Stimulated activated CD4-positive, alpha-beta T cell treated with anti-CD3 and anti-CD28 coated beads, Interleukin-1b, Interleukin-23, amount 100 ng/mL, for 1 hour (primary cell): Measurements from ENCODE around the gene CRYBA1.
"Not testable (repeated sequence)": the region's sequence is repeated elsewhere in the genome, so short reads cannot be mapped to it uniquely, and the experiment has no call there.

Experiments used
- DNase-seq, 2 donors: peaks; one replicate each; pipeline ENCODE4 v3.0.0-alpha.2; 2020; ENCODE audit warnings: low read depth in 2 of 2

CRYBA1 gene, protein sequence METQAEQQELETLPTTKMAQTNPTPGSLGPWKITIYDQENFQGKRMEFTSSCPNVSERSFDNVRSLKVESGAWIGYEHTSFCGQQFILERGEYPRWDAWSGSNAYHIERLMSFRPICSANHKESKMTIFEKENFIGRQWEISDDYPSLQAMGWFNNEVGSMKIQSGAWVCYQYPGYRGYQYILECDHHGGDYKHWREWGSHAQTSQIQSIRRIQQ

DNA sequence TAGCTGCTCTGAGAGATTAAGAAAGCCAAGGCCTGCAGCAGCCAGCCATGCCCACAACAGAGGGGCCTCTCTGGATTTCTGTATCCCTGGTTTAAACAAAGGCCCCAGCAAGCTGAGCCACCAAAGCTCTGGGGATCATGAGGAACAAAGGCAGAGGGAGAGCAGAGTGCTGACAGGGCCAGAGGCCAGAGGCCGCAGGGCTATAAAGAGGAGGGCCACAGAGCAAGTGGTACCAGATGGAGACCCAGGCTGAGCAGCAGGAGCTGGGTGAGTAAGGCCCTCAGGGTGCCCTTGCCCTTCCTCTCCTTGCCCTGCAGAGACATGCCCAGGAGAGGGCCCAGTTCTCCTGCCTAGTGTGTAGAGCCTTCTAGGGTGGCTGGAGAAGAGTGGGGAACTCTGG, at the start of gene CRYBA1:
Gene CRYBA1, plus strand, starts transcription at position 232 of the 400 bp plus-strand sequence. Its CDS starts 5 bp downstream, at position 237.
- no peak for DNase-seq

GRCh38 chr17:29197516-29198272, 49.0 kb upstream of the CRYBA1 start:
- DNase-seq = no peak

- not testable (repeated sequence) for DNase-seq
Observed at GRCh38 chr17:29204068-29204804, 42.4 kb upstream of the CRYBA1 start.

DNA sequence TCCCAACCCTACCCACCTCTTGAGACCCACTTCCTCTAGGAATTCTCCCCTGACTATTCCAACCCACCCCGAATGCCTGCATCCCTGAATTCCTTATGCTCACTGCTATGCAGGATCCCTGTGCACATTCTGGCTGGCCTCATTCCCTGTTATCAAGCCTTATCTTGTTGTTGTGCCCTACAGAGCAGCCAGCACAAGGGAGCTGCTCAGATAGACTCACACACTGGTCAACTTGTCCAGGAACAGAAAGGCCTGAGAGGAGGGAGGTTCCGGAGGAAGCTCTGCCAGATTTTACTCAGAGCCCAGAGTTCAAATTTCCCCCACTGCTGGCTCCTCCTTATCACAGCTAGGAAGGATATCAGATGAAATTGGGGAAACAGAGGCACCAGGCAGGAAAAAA, 41.6 kb upstream of the CRYBA1 start:
- DNase-seq = no peak

DNA sequence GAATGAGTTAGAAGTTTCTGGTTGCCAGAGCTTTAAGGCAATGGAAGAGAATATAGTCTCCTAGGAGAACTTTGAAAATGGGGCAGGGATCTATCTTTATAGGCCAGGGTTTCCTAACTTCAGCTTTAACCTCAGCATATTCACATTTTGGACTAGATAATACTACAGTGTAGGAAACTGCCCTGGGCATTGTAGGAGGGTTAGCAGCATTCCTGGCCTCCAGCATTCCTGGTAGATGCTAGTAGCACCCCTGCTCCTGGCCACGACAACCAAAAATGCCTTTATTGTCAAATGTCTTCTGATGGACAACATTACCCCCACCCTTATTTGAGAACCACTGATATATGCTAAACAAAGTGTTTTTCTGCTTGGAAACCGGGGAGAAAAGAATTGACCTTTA, 38.7 kb upstream of the CRYBA1 start:
- no peak for DNase-seq

DNA sequence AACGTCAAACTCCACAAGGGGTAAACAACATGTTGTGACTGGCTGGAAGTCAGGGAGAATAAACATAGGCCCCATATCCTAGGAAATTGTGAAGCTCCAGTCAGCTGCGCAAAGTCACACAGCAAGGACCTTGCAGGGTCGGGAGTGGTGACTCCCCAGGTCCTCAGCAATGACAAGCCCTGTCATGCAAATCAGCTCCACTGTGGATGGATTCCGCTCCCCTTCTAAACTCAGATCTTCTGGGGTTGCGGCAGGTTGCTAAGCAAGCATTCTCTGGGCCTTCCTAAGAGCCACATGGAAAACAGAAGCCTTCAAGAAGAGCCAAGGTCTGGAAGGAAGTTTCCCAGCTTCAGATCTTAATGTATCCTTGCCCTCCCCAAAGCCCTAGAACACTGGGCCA, 37.6 kb upstream of the CRYBA1 start:
- DNase-seq = no peak

DNA sequence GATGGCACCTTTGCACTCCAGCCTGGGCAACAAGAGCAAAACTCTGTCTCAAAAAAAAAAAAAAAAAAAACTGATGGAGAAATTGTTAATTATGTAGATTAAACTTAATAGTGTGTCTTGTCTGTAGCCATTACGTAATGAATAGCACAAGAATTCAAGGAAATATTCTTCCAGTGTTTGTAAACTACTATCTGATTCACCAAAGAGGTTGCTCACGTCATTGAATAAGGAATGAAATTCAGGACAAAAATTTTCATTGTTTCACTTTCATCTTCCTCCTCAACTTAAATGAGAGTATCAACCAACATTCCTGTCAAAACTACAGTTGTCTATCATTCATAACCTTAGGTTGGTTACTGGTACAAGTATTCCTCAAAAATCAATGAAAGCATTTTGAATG, 35.8 kb upstream of the CRYBA1 start:
- no peak for DNase-seq

DNA sequence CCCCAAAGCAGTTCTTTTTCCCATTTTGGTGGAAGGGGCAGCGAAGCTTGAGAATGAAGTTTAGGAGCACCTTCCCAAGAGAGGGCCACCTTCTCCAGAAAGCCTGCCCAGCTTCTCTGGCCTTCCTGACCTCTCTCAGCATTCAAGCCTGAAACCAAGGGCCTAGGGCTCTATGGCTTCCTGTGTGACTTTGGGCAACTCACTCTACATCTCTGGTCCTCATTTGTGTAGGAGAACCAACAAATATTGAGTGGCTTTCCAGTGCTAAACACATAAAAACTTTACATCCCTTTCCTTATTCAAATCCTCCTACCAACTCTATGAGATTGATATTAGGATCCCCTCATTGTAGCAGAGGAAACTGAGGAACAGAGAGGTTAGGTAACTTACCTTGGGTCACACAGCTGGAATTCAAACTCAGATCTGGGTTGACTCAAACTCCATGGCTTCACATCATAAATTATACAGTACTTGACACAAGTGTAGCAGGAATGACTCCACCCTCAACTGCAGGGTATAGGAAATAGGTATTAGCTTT, 34.5 kb upstream of the CRYBA1 start:
- DNase-seq = no peak

DNA sequence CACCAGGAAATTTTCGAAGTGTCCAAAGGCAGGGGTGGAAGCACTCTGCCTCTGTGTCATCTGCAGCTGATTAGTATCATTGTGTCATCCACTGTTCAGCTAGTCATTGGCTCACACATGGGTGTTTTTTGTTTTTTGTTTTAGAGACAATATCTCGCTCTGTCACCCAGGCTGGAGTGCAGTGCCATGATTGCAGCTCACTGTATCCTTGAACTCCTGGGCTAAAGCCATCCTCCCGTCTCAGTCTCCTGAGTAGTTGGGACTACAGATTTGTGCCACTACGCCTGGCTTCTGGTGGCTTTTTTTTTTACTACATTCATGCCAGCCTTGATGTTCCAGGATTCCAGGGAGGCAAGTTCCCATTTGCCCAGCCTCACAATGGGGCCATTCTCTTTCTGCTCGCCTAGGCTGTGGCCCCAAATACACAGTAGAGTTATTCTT, 34.0 kb upstream of the CRYBA1 start:
- DNase-seq = no peak

DNA sequence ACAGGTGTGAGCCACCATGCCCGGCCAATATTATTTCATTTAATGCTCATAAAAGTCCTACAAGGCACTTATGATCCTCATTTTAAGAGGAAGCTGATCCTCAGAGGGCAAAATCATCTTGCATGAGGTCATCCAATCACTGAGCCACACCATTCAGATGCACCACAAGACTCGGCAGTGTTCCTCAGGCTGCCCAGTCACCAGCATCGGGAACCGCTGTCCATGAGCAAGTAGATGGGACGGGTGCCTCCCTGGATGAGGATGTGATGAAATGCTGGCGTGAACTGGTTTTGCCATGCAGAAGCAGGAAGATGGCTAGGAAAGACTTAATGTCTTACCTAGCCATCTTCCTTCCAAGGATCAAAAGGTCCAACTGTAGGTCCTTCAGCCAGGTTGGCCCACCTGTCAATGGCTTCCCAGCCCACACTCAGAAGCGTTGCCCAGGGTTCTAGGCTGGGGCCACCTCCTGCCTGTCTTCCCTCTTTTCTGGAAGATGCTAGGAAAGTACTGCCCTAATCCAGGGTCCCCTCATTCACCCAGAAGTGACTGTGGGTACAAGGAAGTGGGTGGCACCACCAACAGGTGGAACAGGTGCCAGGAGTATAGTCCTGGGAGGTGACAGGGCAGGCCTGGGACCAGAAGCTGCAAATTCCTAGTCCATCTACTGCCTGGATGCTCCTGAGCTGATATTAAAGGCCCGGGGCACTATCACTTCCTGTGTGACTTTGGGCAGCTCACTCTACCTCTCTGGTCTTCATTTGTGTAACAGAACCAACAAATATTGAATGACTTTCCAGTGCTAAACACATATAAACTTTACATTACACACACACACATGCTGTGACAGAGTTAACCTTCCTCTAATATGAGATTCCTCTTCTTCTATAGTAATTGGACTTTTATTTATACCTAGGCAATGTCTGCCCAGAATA, 32.2 kb upstream of the CRYBA1 start:
- DNase-seq = no peak

DNA sequence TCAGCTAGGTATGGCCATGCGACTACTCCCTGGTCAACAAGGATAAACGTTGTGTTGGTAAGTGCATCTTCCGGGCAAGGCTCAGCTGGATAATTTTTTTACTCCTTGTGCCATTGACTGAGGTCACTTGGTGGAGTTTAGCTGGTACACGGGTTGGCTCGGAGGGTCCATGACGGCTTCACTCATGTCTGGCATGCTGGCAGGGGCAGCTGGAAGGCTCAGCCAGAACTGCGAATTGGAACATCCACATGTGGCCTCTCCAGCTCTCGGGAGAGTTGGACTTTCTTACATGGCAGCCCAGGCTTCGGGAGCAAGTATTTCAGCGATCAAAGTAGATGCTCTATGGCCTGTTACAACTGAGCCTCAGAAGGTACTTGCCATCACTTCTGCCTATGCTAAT, 31.5 kb upstream of the CRYBA1 start:
- no peak for DNase-seq

DNA sequence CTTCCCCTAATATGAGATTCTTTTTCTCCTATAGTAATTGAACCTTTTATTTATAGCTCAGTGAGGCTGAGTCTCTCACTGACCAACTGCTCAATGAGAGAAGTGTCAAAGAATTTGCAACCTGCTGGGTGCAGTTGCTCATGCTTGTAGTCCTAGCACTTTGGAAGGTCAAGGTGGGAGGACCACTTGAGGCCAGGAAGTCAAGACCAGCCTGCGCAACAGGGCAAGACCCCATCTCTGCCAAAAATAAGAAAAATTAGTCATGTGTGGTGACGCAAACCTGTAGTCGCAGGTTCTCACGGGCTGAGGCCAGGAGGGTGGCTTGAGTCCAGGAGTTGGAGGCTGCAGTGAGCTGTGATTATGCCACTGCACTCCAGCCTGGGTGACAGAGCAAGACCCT, 30.9 kb upstream of the CRYBA1 start:
- DNase-seq = no peak

DNA sequence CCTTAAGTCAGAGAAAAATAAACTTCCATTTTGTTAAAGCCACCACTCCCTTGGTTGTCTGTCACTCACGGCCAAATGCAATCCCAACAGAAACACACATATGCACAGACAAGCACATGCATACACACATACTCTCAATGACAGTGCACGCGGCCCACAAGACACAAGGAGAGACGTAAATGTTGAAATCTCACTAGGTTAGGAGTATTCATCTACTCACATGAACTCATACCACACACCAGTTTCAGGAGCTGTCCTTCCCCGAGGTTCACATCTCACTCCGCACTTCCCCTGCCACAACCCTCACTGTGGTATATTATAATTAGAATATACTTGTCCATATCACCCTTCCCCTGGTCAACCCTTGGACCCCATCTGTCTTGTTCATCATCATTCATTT, 30.5 kb upstream of the CRYBA1 start:
- no peak for DNase-seq

- no peak for DNase-seq
Observed at GRCh38 chr17:29216856-29217255, 29.8 kb upstream of the CRYBA1 start.

DNA sequence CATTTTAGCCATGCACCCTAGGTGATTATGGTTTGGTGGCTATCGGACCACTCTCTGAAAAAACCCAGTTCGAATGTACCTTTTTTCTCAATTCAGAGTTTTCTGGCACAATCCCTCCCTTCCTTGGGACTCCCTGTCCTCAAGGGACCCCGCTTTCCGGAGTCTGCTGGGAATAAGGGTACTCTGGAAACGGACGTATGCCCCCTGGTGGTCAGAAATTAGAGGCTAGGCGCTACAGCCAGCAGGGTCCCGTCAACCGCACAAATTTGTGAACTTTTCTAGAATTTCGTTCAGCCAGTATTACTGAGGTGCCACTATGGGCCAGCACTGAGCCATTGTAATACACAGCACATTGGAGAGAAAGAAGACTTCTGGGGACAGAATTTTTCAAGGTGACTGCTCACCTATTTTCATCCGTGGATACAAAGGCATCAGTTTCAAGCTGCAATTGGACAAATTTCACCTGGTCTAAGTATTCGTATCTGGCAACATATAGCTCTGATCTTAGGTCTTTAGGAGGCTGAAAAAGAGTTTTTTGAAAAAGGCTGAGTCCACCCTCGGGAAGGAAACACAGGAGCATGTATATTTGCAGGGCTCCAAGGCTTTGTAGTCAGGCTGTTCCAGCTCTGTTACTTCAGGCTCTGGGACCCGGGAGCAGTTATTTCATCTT, 27.1 kb upstream of the CRYBA1 start:
- DNase-seq = peak; percentile 22 to 51

DNA sequence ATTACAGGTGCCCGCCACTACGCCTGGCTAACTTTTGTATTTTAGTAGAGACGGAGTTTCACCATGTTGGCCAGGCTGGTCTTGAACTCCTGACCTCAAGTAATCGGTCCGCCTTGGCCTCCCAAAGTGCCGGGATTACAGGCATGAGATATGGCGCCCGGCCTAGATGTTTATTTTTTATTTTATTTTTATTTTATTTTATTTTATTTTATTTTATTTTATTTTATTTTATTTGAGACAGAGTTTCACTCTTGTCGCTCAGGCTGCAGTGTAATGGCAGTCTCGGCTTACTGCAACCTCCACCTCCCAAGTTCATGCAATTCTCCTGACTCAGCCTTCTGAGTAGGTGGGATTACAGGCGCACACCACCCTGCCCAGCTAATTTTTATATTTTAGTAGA, 25.3 kb upstream of the CRYBA1 start:
- DNase-seq = not testable (repeated sequence)

GRCh38 chr17:29225396-29225795, 21.3 kb upstream of the CRYBA1 start:
- no peak for DNase-seq

GRCh38 chr17:29233301-29233700, 13.4 kb upstream of the CRYBA1 start:
- DNase-seq = no peak

DNA sequence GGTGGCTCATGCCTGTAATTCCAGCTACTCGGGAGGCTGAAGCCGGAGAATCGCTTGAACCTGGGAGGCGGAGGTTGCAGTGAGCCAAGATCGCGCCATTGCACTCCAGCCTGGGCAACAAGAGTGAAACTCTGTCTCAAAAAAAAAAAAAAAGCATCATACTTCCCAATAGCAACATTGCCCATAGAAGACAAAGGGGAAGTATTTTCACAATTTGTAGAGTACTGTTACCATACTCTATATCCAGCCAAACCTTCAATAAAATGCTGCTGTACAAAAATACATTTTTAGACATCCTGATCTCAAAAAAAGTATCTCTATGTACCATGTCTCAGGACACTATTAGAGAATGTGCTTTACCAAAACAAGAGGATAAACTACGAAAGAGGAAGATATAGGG, 11.7 kb upstream of the CRYBA1 start:
- not testable (repeated sequence) for DNase-seq

DNA sequence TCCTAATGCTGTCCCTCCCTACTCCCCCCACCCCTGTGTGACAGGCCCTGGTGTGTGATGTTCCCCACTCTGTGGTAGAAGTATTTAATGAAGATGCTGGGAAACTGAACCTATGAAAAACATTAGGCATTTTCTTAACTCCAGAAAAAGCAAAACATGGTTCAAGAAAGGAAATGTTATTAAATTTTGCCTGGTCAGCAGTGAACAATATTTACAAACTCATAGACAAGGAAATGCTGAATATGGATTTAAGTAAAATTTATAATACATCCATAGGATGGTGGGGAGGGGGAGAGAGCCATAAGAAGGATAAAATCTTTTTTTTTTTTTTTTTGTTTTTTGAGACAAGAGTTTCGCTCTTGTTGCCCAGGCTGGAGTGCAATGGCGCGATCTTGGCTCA, 10.8 kb upstream of the CRYBA1 start:
- no peak for DNase-seq
